GM23338 (cell line): ENCODE measurements around the gene RAPGEF4. TPM values are rescaled to one million over a fixed set of nuclear protein-coding genes. Genes with fewer than 3 reads are reported as not detected.

Experiments used
- ATAC-seq: fragments of 200-7000 bp; cut with Tn5 transposase; 3 replicates; pipeline ENCODE4 v1.9.1; 2020
- DNase-seq: peaks from one replicate; pipeline ENCODE4 v3.0.0-alpha.2; 2015; ENCODE audit warnings: low spot score
- H2AFZ ChIP-seq: fragments of 200-600 bp; sonication (generic); 2 replicates; pipeline ENCODE4 v1.8.0; 2016; ENCODE audit warnings: antibody characterized with exemption, mild to moderate bottlenecking, moderate library complexity
- H3F3A ChIP-seq: fragments of 200-600 bp; sonication (generic); replicated peaks from 2 replicates; pipeline ENCODE4 v1.8.0; 2017; ENCODE audit warnings: antibody characterized with exemption, mixed run types, low read depth
- H3K27ac ChIP-seq: fragments of 200-600 bp; sonication (generic); 2 replicates; pipeline ENCODE4 v1.6.1; 2016; ENCODE audit warnings: low read depth
- H3K27me3 ChIP-seq: fragments of 200-600 bp; sonication (generic); 2 replicates; pipeline ENCODE4 v1.8.0; 2016; ENCODE audit warnings: mild to moderate bottlenecking, mixed run types, moderate library complexity; ENCODE audit not compliant: insufficient read depth
- H3K36me3 ChIP-seq: fragments of 200-600 bp; sonication (generic); 2 replicates; pipeline ENCODE4 v1.8.0; 2016; ENCODE audit warnings: mild to moderate bottlenecking; ENCODE audit not compliant: insufficient read depth
- H3K4me1 ChIP-seq: fragments of 200-600 bp; sonication (generic); 2 replicates; pipeline ENCODE4 v1.8.0; 2016; ENCODE audit warnings: mild to moderate bottlenecking, moderate library complexity; ENCODE audit not compliant: insufficient read depth
- H3K4me2 ChIP-seq: fragments of 200-600 bp; sonication (generic); 2 replicates; pipeline ENCODE4 v1.7.1; 2017; ENCODE audit warnings: mixed run types
- H3K4me3 ChIP-seq: fragments of 200-600 bp; sonication (generic); 2 replicates; pipeline ENCODE4 v1.6.1; 2016; ENCODE audit warnings: mixed run types
- H3K79me2 ChIP-seq: fragments of 200-600 bp; sonication (generic); replicated peaks from 2 replicates; pipeline ENCODE4 v1.8.0; 2017; ENCODE audit warnings: mild to moderate bottlenecking; ENCODE audit not compliant: insufficient read depth
- H3K9me2 ChIP-seq: fragments of 200-600 bp; sonication (generic); 2 replicates; pipeline ENCODE4 v1.8.0; 2017; ENCODE audit not compliant: insufficient read depth
- H4K20me1 ChIP-seq: fragments of 200-600 bp; sonication (generic); replicated peaks from 2 replicates; pipeline ENCODE4 v1.8.0; 2017; ENCODE audit warnings: mild to moderate bottlenecking; ENCODE audit not compliant: insufficient read depth
- H3K27ac Mint-ChIP-seq: 2 replicates; pipeline ENCODE4 v1.8.0; 2020; ENCODE audit warnings: inconsistent platforms, mild to moderate bottlenecking, moderate library complexity, mixed read lengths
- H3K27me3 Mint-ChIP-seq: 3 replicates; pipeline ENCODE4 v1.8.0; 2022; ENCODE audit warnings: low read depth, mild to moderate bottlenecking, moderate library complexity, mixed read lengths, inconsistent platforms; ENCODE audit not compliant: insufficient read depth, poor library complexity
- H3K36me3 Mint-ChIP-seq: 3 replicates; pipeline ENCODE4 v1.8.0; 2021; ENCODE audit warnings: low read depth, mild to moderate bottlenecking, inconsistent platforms, moderate library complexity, mixed read lengths
- H3K4me1 Mint-ChIP-seq: 3 replicates; pipeline ENCODE4 v1.8.0; 2020; ENCODE audit warnings: mild to moderate bottlenecking, inconsistent platforms, mixed read lengths
- H3K4me3 Mint-ChIP-seq: 3 replicates; pipeline ENCODE4 v1.8.0; 2021; ENCODE audit warnings: moderate library complexity, mild to moderate bottlenecking, inconsistent platforms, mixed read lengths
- H3K9me3 Mint-ChIP-seq: 3 replicates; pipeline ENCODE4 v1.8.0; 2020; ENCODE audit warnings: moderate library complexity, mild to moderate bottlenecking, inconsistent platforms, mixed read lengths
- CREB1 ChIP-seq: fragments of 250-450 bp; sonication (Bioruptor Pico); IDR thresholded peaks from 2 replicates; pipeline ENCODE4 v1.5.0; 2020; ENCODE audit warnings: low read depth, mild to moderate bottlenecking, moderate library complexity
- EZH2 ChIP-seq: fragments of 200-600 bp; sonication (generic); IDR thresholded peaks from one replicate; pipeline ENCODE4 v1.8.0; 2017; ENCODE audit warnings: antibody characterized with exemption, mild to moderate bottlenecking, low read depth; ENCODE audit not compliant: unreplicated experiment
- JUNB ChIP-seq: IDR thresholded peaks from one replicate; pipeline ENCODE4 v1.6.1; 2016; ENCODE audit warnings: antibody characterized with exemption; ENCODE audit not compliant: unreplicated experiment
- NANOG ChIP-seq: IDR thresholded peaks from 2 replicates; pipeline ENCODE4 v1.6.1; 2016; ENCODE audit warnings: antibody characterized with exemption, borderline replicate concordance
- POLR2AphosphoS5 ChIP-seq: IDR thresholded peaks from 2 replicates; pipeline ENCODE4 v1.6.1; 2016; ENCODE audit warnings: antibody characterized with exemption, low read depth
- ZNF331 ChIP-seq: fragments of 250-450 bp; sonication (Bioruptor Pico); IDR thresholded peaks from 2 replicates; pipeline ENCODE4 v1.5.0; 2020; ENCODE audit warnings: low read depth, mild to moderate bottlenecking, moderate library complexity
- polyA plus RNA-seq: library from polyadenylated mRNA; unstranded; fragments of >200 nt; fragmentation: Nextera tagmentation; extraction: Ambion mirVana; gene quantifications from 2 replicates; pipeline ENCODE4 v1.2.1, GENCODE V29; 2016
- total RNA-seq: library from RNA; depleted of rRNA; stranded (reverse); fragments of >200 nt; shearing (Covaris generic); gene quantifications from 2 replicates; pipeline ENCODE4 v1.2.3, GENCODE V29; 2014
- TF ChIP-seq, protein P1 (sequence below): fragments of 250-450 bp; sonication (Bioruptor Pico); IDR thresholded peaks from 2 replicates; pipeline ENCODE4 v1.5.0; 2020; ENCODE audit warnings: mild to moderate bottlenecking, moderate library complexity
- TF ChIP-seq, protein P2 (sequence below), 2 experiments: fragments of 200-600 bp in 1 of 2; sonication (generic) in 1 of 2; conservative IDR thresholded peaks; 2 replicates each; pipeline versions ENCODE4 v1.5.1 to v1.6.1; 2016 to 2017; ENCODE audit warnings: antibody characterized with exemption in 2 of 2, low read depth in 2 of 2, mild to moderate bottlenecking in 2 of 2, moderate library complexity in 1 of 2
- TF ChIP-seq, protein P3 (sequence below): IDR thresholded peaks from one replicate; pipeline ENCODE4 v1.6.1; 2018; ENCODE audit warnings: antibody characterized with exemption; ENCODE audit not compliant: unreplicated experiment

Gene RAPGEF4
- total and polyA plus RNA-seq, 2 experiments from 2014 or later = 1.7 to 4.7 TPM

DNA sequence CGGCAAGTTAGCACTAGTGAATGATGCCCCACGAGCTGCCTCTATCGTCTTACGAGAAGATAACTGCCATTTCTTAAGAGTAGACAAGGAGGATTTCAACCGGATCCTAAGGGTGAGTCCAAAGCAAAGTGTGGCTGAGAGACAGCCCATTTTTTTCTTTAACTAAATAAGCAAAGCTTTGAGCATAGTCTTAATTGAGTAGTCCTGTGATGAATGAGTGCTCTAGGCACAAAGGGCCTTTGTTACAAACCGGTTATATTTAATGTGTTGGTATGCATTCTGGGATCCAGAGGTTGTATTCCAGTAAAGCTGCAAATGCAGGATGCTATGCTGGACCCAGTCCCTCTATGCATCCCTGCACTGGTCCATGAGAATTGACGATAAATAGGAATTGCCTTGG lies 253.1 kb downstream of the RAPGEF4 start (continued):
- TF ChIP-seq, protein P1, sequence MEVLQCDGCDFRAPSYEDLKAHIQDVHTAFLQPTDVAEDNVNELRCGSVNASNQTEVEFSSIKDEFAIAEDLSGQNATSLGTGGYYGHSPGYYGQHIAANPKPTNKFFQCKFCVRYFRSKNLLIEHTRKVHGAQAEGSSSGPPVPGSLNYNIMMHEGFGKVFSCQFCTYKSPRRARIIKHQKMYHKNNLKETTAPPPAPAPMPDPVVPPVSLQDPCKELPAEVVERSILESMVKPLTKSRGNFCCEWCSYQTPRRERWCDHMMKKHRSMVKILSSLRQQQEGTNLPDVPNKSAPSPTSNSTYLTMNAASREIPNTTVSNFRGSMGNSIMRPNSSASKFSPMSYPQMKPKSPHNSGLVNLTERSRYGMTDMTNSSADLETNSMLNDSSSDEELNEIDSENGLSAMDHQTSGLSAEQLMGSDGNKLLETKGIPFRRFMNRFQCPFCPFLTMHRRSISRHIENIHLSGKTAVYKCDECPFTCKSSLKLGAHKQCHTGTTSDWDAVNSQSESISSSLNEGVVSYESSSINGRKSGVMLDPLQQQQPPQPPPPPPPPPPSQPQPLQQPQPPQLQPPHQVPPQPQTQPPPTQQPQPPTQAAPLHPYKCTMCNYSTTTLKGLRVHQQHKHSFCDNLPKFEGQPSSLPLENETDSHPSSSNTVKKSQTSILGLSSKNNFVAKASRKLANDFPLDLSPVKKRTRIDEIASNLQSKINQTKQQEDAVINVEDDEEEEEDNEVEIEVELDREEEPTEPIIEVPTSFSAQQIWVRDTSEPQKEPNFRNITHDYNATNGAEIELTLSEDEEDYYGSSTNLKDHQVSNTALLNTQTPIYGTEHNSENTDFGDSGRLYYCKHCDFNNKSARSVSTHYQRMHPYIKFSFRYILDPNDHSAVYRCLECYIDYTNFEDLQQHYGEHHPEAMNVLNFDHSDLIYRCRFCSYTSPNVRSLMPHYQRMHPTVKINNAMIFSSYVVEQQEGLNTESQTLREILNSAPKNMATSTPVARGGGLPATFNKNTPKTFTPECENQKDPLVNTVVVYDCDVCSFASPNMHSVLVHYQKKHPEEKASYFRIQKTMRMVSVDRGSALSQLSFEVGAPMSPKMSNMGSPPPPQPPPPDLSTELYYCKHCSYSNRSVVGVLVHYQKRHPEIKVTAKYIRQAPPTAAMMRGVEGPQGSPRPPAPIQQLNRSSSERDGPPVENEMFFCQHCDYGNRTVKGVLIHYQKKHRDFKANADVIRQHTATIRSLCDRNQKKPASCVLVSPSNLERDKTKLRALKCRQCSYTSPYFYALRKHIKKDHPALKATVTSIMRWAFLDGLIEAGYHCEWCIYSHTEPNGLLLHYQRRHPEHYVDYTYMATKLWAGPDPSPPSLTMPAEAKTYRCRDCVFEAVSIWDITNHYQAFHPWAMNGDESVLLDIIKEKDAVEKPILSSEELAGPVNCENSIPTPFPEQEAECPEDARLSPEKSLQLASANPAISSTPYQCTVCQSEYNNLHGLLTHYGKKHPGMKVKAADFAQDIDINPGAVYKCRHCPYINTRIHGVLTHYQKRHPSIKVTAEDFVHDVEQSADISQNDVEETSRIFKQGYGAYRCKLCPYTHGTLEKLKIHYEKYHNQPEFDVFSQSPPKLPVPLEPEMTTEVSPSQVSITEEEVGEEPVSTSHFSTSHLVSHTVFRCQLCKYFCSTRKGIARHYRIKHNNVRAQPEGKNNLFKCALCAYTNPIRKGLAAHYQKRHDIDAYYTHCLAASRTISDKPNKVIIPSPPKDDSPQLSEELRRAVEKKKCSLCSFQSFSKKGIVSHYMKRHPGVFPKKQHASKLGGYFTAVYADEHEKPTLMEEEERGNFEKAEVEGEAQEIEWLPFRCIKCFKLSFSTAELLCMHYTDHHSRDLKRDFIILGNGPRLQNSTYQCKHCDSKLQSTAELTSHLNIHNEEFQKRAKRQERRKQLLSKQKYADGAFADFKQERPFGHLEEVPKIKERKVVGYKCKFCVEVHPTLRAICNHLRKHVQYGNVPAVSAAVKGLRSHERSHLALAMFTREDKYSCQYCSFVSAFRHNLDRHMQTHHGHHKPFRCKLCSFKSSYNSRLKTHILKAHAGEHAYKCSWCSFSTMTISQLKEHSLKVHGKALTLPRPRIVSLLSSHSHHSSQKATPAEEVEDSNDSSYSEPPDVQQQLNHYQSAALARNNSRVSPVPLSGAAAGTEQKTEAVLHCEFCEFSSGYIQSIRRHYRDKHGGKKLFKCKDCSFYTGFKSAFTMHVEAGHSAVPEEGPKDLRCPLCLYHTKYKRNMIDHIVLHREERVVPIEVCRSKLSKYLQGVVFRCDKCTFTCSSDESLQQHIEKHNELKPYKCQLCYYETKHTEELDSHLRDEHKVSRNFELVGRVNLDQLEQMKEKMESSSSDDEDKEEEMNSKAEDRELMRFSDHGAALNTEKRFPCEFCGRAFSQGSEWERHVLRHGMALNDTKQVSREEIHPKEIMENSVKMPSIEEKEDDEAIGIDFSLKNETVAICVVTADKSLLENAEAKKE (CRISPR knock-in tag) = no peak

DNA sequence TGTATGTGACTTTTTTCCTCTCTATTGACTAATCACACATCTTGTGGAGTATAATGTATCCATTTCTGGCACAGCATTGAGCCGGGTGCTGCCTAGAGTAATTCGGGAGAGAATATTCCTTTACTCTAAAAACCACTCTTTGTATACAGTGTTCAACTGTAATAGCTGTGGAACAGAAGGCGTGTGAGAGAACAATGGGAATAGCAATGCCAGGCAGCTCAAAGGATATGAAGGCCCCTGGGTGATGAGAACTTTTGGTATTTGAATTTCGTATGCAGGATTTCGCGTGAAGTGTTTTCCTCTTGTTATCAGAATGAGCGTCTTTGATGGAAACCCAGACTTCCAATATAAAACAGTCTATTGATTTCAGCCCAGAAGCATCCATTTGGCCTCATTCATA lies 255.4 kb downstream of the RAPGEF4 start:
- H3K4me3 ChIP-seq = no peak overlapping the region
- Mint-ChIP-seq H3K27me3 (no peaks in the 10 kb centered on the region), H3K4me3 (no peak overlapping the region), H3K27ac (no peak overlapping the region), H3K36me3 (no peaks in the 10 kb centered on the region), H3K4me1 (peaks cover 11% of the 10 kb centered on the region), H3K9me3 (no peaks in the 10 kb centered on the region)
- H4K20me1 ChIP-seq = no peaks in the 10 kb centered on the region
- H3K4me2 ChIP-seq = no peak overlapping the region
- no peaks in the 10 kb centered on the region for H3K79me2 ChIP-seq
- no peaks in the 10 kb centered on the region for H3K4me1 ChIP-seq
- H3K9me2 ChIP-seq = no peaks in the 10 kb centered on the region
- H3K36me3 ChIP-seq = no peaks in the 10 kb centered on the region
- no peak overlapping the region for H2AFZ ChIP-seq
- ATAC-seq = no peak
- no peaks in the 10 kb centered on the region for H3F3A ChIP-seq
- no peaks in the 10 kb centered on the region for H3K27me3 ChIP-seq
- DNase-seq = no peak
- no peak overlapping the region for H3K27ac ChIP-seq
- TF ChIP-seq EZH2 = no peak
- TF ChIP-seq, protein P2, sequence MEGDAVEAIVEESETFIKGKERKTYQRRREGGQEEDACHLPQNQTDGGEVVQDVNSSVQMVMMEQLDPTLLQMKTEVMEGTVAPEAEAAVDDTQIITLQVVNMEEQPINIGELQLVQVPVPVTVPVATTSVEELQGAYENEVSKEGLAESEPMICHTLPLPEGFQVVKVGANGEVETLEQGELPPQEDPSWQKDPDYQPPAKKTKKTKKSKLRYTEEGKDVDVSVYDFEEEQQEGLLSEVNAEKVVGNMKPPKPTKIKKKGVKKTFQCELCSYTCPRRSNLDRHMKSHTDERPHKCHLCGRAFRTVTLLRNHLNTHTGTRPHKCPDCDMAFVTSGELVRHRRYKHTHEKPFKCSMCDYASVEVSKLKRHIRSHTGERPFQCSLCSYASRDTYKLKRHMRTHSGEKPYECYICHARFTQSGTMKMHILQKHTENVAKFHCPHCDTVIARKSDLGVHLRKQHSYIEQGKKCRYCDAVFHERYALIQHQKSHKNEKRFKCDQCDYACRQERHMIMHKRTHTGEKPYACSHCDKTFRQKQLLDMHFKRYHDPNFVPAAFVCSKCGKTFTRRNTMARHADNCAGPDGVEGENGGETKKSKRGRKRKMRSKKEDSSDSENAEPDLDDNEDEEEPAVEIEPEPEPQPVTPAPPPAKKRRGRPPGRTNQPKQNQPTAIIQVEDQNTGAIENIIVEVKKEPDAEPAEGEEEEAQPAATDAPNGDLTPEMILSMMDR (conservative IDR thresholded peaks at IDR 0.05; ENCODE audit: low read depth in 2 of 2) = no peak
- TF ChIP-seq JUNB = no peak
- TF ChIP-seq POLR2AphosphoS5 = no peak
- no peak for TF ChIP-seq CREB1 (CRISPR knock-in tag)
- TF ChIP-seq ZNF331 (CRISPR knock-in tag) = no peak
- TF ChIP-seq NANOG = no peak
- TF ChIP-seq, protein P3, sequence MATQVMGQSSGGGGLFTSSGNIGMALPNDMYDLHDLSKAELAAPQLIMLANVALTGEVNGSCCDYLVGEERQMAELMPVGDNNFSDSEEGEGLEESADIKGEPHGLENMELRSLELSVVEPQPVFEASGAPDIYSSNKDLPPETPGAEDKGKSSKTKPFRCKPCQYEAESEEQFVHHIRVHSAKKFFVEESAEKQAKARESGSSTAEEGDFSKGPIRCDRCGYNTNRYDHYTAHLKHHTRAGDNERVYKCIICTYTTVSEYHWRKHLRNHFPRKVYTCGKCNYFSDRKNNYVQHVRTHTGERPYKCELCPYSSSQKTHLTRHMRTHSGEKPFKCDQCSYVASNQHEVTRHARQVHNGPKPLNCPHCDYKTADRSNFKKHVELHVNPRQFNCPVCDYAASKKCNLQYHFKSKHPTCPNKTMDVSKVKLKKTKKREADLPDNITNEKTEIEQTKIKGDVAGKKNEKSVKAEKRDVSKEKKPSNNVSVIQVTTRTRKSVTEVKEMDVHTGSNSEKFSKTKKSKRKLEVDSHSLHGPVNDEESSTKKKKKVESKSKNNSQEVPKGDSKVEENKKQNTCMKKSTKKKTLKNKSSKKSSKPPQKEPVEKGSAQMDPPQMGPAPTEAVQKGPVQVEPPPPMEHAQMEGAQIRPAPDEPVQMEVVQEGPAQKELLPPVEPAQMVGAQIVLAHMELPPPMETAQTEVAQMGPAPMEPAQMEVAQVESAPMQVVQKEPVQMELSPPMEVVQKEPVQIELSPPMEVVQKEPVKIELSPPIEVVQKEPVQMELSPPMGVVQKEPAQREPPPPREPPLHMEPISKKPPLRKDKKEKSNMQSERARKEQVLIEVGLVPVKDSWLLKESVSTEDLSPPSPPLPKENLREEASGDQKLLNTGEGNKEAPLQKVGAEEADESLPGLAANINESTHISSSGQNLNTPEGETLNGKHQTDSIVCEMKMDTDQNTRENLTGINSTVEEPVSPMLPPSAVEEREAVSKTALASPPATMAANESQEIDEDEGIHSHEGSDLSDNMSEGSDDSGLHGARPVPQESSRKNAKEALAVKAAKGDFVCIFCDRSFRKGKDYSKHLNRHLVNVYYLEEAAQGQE = no peak
